LNCAP (cell line): Measurements from ENCODE around the gene DAZAP2.

Experiments used
- TF ChIP-seq, protein P1 (sequence below): fragments of 450-650 bp; IDR thresholded peaks from 2 replicates; pipeline ENCODE4 v1.5.1; 2017; ENCODE audit warnings: mild to moderate bottlenecking

DAZAP2 gene

DNA sequence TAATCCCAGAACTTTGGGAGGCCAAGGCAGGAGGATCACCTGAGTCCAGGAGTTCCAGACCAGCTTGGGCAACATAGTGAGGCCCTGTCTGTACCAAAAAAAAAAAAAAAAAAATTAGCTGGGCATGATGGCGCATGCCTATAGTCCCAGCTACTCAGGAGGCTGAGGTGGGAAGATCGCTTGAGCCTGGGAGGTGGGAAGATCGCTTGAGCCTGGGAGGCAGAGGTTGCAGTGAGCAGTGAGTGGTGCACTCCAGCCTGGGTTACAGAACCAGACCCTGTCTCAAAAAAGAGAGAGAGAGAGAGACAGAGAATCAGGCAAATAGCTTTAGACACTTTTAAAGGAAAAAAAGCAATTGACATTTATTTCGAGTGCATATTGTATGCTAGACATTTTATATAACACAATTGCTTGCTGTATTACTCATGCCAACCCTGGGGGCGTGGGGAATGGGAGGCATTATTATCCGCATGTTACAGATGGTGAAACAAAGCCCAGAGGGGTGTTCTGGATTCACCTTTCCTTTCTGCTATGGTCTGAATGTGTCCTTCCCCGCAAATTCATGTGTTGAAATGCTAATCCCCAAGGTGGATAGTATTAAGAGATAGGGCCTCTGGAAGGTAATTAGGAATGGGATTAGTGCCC is 30.5 kb upstream of the DAZAP2 start:
- TF ChIP-seq, protein P1, sequence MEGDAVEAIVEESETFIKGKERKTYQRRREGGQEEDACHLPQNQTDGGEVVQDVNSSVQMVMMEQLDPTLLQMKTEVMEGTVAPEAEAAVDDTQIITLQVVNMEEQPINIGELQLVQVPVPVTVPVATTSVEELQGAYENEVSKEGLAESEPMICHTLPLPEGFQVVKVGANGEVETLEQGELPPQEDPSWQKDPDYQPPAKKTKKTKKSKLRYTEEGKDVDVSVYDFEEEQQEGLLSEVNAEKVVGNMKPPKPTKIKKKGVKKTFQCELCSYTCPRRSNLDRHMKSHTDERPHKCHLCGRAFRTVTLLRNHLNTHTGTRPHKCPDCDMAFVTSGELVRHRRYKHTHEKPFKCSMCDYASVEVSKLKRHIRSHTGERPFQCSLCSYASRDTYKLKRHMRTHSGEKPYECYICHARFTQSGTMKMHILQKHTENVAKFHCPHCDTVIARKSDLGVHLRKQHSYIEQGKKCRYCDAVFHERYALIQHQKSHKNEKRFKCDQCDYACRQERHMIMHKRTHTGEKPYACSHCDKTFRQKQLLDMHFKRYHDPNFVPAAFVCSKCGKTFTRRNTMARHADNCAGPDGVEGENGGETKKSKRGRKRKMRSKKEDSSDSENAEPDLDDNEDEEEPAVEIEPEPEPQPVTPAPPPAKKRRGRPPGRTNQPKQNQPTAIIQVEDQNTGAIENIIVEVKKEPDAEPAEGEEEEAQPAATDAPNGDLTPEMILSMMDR = no peak

DNA sequence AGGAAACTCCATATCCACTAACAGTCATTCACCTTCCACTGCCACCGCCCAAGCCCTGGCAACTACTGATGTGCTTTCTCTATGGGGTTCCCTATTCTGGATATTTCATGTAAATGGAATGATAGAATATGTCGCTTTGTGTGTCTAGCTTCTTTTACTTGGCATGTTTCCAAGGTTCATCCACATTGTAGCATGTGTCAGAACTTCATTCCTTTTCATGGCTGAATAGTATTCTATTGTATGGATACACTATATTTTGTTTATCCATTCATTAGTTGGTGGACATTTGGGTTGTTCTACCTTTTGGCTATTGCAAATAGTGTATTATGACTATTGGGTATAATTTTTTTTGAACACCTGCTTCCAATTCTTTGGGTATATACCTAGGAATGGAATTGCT is 29.4 kb upstream of the DAZAP2 start:
- TF ChIP-seq, protein P1 = no peak

DNA sequence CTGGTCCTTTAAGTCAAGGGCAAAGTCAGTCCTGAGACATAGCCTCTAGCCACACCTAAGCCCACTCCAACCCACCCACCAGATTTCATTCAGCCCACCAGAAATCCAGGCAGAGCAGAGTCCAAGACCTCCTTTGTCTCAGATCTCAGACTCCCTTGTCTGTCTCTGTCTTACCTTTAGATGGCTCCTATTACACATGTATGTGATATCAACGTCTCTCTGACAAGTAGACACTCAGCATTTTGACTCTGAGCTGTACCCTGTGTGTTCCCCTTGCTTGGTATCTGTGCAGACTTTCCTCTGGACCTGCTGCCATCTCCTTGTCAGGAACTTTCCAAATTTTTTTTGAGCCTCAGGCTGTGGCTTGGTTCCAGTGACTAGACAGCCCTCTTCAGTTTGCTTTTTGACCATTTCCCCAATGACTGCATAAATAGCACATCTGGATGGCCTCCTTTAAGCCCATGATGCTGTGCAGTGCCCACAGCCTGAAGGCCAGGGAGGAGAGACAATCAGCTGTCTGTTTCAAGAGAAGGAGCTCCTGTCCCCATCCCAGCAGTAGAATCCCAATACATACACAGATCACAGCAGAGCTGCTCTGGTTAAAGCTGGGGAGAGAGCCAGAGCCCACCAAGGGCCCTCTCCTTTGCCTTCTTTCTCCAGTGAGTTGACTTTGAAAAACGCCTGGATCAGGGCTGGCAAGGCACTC is 27.8 kb upstream of the DAZAP2 start:
- TF ChIP-seq, protein P1 = no peak

DNA sequence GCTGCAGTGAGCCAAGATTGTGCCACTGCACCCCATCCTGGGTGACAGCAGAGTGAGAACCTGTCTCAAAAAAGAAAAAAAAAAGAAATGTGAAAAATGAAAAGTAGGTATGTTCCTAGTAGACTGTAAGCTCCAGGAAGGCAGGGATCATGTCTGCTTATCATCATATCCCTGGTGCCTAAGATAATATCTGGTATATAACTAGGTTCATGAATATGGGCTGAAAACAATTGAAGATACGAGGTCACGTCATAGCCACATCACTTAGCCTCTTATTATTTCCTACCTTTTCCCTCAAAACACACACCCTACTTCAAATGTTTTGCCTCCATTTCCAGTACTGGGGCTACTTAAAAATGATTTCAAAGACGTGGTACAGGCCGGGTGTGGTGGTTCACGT is 23.7 kb upstream of the DAZAP2 start:
- TF ChIP-seq, protein P1 = no peak

DNA sequence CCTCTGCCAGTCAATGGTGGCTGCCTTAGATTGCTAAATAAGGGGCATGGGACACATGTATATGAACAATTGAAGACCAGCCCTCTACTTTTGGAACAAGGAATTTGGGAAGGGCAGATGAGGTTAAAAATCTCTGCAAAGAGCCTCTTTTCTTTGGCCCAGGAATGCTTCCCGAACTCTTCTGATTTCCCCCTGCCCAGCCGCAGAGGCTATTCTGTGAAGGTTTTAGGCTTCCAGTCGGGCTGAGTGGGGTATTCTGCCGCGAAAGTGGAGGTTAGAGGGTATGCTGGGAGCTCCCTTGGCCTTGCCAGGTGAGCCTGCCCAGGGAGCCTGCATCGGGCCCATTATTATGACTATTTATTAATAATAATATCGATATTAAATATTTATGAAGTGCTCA is 22.0 kb upstream of the DAZAP2 start:
- TF ChIP-seq, protein P1 = no peak

DNA sequence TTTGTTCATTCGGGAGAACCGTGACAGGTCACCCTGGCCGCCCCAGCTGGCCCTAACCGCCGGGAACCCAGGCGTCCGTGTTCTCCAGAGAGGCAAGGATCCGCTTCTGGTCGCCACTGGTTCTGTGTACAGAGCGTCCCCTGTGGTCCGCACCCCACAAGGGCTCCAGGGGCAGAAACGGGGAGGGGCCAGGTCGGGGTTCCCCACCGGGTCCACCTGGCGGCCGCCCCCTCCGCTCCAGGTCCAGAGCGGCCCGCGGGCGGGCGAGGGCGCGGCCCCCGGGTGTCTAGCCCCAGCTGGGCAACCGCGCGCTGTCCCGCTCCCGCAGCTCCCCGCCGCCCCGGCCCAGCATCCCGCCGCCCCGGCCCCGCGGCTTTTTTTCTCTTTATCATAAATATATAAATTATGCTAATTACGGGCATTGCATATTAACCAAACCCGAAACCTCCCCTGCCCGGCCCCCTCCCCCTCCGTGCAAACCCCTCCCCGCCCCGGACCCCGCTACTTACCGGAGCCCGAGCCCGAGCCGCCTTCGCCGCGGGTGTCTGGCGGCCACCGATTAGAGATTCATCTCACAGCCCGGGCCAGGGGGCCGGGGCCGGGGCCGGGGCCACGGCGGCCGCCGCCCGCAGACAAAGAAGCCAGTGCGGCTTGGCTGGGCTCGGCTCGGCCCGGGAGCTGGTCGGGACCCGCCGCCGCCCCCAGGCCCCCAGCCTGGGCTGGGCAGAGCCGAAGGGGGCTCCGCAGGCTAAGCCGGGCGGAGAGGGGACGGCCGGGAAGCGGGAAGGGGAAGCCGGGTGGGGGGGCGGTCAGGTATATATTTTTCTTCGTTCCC is 21.3 kb upstream of the DAZAP2 start:
- TF ChIP-seq, protein P1 = no peak

DNA sequence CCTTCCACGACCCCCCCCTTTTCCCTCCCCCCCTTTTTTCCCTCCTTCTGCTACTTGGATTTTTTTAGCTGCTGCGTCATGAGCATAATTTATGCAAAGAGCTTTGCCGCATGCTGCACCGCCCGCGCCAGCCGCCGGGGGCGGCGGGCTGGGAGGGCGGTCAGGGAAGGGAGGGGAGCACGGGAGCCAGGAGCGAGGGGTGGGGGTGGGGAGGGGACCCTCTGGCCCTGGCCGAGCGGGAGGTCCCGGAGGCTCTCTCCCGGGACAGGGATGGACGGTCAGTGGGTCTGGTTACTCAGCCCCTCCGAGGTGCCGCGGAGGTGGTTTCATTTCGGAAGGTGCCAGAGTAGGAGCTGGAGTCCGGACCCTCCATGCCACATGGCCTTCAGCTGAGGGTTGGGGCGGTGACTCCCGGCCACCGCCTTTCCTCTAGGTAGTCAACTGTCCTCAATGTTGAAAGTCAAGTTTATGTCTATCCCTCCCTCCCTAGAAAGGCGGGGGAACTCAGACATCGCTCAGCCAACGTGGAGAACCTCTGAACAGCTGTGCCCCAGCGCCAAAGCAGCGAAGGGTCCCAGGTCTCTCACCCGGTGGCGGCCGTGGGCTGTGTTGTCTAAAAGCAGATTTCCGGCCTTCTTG is 20.5 kb upstream of the DAZAP2 start, which contains the start of gene POU6F1:
Gene POU6F1, minus strand, starts transcription at position 95 of the 639 bp plus-strand sequence. CDS start 11,226 bp downstream, outside the sequence.
- TF ChIP-seq, protein P1 = no peak
